Chondrocyte (in vitro differentiated cells): ENCODE results near the gene SERTAD4. TPM values are rescaled to one million over a fixed set of nuclear protein-coding genes. Genes with fewer than 3 reads are reported as not detected.
A peak's percentile ranks its signal among the peaks of the same experiment; 100 is the strongest.
"Not testable (repeated sequence)": the region's sequence is repeated elsewhere in the genome, so short reads cannot be mapped to it uniquely, and the experiment has no call there.

ENCODE experiments used
- DNase-seq: peaks from one replicate; pipeline ENCODE4 v3.0.0; 2021; ENCODE audit warnings: mixed read lengths, low spot score
- H3K27ac Mint-ChIP-seq: one replicate; pipeline ENCODE4 v1.8.0; 2021; ENCODE audit warnings: mild to moderate bottlenecking, moderate library complexity, mixed read lengths; ENCODE audit not compliant: unreplicated experiment
- H3K27me3 Mint-ChIP-seq: 2 replicates; pipeline ENCODE4 v1.8.0; 2021; ENCODE audit warnings: low read depth, mixed read lengths
- H3K36me3 Mint-ChIP-seq: 2 replicates; pipeline ENCODE4 v1.8.0; 2021; ENCODE audit warnings: low read depth, mixed read lengths
- H3K4me1 Mint-ChIP-seq: 2 replicates; pipeline ENCODE4 v1.8.0; 2021; ENCODE audit warnings: low read depth, mild to moderate bottlenecking, mixed read lengths
- H3K4me3 Mint-ChIP-seq: one replicate; pipeline ENCODE4 v1.8.0; 2021; ENCODE audit warnings: mild to moderate bottlenecking, moderate library complexity, mixed read lengths; ENCODE audit not compliant: unreplicated experiment
- H3K9me3 Mint-ChIP-seq: 2 replicates; pipeline ENCODE4 v1.8.0; 2021; ENCODE audit warnings: low read depth, mixed read lengths
- total RNA-seq: library from RNA; stranded (reverse); gene quantifications from 3 replicates; pipeline ENCODE4 v1.2.1, GENCODE V29; 2021
- TF ChIP-seq, protein P1 (sequence below): fragments of 200-600 bp; sonication (generic); IDR thresholded peaks from 2 replicates; pipeline ENCODE4 v1.5.0; 2021; ENCODE audit warnings: antibody characterized with exemption, mild to moderate bottlenecking, moderate library complexity

The SERTAD4 gene
- total RNA-seq, 1 donor from 2014 or later = 39.1 TPM

DNA sequence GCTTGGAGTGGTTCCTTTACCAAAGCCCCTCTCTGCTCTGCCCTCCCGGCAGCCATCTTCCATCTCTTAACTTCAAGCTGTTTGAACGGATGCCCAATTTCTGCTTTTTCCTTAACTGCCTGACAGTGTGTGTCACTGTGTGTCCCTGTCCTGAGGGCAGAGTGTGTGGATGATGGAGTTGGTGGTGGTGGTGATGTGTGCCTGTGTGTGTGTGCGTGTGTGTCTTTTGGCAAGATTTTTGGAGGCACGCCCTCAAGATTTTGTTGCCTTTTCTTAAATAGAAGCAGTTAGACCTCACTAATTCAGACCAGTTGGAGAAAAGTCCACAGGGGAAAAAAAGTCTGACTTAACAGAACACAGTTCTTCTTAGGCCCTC, 30.3 kb downstream of the SERTAD4 start:
- no peaks in the 10 kb centered on the region for H3K9me3 Mint-ChIP-seq
- no peak for DNase-seq

DNA sequence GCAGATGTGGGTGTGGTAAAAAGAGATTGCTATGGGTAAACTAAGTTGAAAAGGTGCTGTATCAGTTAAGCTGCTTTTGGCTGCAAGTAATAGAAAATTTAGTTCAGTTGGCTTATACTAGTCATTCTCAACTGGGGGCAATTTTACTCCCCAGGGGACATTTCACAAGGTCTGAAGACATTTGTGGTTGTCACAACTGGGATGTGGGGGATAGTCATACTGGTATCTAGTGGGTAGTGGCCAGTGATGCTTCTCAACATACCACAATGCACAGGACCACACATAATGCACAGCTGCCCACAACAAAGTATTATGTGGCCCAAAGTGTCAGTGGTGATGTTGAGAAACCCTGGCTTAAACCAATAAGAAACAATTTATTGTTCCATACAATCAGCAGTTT, 31.4 kb downstream of the SERTAD4 start:
- Mint-ChIP-seq H3K36me3 (no peaks in the 10 kb centered on the region), H3K27ac (no peak overlapping the region), H3K27me3 (no peaks in the 10 kb centered on the region), H3K4me1 (peaks cover 15% of the 10 kb centered on the region), H3K9me3 (no peaks in the 10 kb centered on the region), H3K4me3 (no peak overlapping the region)
- no peak for DNase-seq
- TF ChIP-seq, protein P1, sequence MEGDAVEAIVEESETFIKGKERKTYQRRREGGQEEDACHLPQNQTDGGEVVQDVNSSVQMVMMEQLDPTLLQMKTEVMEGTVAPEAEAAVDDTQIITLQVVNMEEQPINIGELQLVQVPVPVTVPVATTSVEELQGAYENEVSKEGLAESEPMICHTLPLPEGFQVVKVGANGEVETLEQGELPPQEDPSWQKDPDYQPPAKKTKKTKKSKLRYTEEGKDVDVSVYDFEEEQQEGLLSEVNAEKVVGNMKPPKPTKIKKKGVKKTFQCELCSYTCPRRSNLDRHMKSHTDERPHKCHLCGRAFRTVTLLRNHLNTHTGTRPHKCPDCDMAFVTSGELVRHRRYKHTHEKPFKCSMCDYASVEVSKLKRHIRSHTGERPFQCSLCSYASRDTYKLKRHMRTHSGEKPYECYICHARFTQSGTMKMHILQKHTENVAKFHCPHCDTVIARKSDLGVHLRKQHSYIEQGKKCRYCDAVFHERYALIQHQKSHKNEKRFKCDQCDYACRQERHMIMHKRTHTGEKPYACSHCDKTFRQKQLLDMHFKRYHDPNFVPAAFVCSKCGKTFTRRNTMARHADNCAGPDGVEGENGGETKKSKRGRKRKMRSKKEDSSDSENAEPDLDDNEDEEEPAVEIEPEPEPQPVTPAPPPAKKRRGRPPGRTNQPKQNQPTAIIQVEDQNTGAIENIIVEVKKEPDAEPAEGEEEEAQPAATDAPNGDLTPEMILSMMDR = no peak

More for the DNA sequence above, 30.3 kb downstream of the SERTAD4 start:
- no peaks in the 10 kb centered on the region for H3K36me3 Mint-ChIP-seq
- H3K27me3 Mint-ChIP-seq = no peaks in the 10 kb centered on the region
- peaks cover 22% of the 10 kb centered on the region for H3K4me1 Mint-ChIP-seq
- TF ChIP-seq, protein P1 = no peak
- no peak overlapping the region for H3K27ac Mint-ChIP-seq
- H3K4me3 Mint-ChIP-seq = no peak overlapping the region

DNA sequence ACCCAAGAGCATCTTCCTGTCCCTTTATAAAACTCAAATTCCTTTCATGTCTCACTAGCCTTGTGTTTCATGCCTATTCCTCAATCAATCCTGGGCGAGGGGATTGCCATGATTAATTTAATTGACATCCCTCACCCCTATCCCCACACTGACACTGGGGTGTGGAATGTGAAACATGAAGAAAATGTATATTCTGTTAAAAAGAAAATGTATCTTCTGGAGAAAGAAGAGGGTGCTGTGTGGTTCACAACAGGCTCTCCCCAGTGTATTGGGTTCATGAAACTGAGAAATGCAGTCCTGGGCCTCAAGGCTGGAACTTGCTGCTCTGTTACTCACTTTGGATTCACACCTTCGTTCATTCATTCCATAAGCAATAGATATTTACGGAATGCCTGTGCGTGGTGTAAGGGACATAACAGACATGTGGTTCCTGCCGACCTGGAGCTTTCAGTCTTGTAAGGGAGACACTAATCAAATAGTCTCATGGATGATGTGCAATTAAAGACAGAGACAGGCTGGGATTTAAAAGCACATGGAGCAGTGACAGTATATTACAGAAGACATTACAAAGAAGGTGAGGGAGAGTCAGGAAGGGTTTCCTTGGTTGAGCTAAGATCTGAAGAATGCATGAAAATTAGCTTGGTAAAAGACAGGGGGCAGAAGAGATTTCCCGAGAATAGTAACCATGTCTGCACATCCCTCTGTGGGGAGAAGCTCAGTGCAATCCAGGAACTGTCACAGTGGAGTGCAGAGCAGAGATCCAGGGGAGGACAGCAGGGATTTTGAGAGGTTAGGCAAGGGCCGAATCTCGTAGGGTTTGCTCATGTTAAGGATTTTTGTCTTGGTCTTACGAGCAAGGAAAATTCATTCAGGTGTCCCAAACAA, 32.1 kb downstream of the SERTAD4 start:
- Mint-ChIP-seq H3K27me3 (no peaks in the 10 kb centered on the region), H3K27ac (no peak overlapping the region), H3K9me3 (no peaks in the 10 kb centered on the region), H3K4me1 (peaks cover 9% of the 10 kb centered on the region), H3K4me3 (no peak overlapping the region), H3K36me3 (no peaks in the 10 kb centered on the region)
- TF ChIP-seq, protein P1 = peak; percentile 74
- no peak for DNase-seq

DNA sequence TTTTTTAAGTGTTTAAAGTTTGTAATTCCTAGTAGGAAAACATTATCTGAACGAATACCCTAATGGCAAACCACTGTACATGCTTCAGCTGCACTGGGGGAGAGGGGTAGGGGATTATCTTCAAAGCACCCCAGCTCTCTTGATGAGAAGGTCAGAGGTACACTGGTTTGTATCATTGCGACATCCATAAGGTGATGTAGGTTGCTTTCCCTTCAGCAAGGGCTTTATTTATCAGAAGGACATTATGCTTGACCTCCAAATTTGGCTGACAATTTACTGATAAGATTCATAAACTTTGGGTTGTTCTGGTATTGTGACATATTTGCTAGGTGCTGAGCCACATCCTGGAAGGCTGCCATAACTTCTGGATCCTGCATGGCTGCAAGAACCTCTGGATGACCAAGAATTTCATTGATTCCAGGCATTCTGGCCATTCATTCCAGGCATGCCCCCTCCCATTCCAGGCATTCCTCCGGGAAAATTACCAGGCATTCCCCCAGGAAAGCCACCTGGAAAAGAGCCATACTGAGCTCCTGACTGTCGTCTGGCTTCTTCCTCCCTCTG, 32.9 kb downstream of the SERTAD4 start:
- H3K4me1 Mint-ChIP-seq, H3K36me3 Mint-ChIP-seq, H3K27ac Mint-ChIP-seq, H3K9me3 Mint-ChIP-seq, H3K27me3 Mint-ChIP-seq, H3K4me3 Mint-ChIP-seq, DNase-seq: not testable (repeated sequence)

DNA sequence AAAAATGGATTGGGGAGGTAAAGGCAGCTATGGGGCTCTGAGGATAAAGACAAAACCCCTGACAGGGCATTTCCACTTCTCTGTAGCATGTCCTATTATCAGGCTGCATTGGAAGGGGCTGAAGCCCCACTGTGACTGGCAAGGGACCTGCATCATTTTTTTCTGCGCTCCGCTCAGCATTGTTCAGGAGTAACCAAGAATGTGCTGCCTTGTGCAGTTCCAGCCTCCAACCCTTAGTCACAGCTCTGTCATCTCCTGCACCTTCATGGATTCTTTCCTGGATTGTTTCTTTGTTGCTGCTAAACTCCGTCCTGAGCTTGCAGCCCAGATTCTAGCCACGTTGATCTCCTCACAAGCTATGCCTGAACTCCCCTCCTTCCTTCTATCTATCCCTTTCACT, 37.4 kb downstream of the SERTAD4 start:
- Mint-ChIP-seq H3K27me3 (no peaks in the 10 kb centered on the region), H3K9me3 (no peaks in the 10 kb centered on the region), H3K4me3 (no peak overlapping the region), H3K4me1 (peaks cover 18% of the 10 kb centered on the region), H3K36me3 (no peaks in the 10 kb centered on the region), H3K27ac (no peak overlapping the region)
- TF ChIP-seq, protein P1 = no peak
- DNase-seq = no peak
